Spinal cord (tissue), 10 donors: ENCODE data around the gene ATRN. TPM values are rescaled to one million over a fixed set of nuclear protein-coding genes. Genes with fewer than 3 reads are reported as not detected.

ENCODE experiments used
- DNase-seq, 6 donors: peaks; one replicate each; pipeline versions ENCODE4 v3.0.0 to v3.0.0-alpha.2; 2013 to 2015; ENCODE audit warnings: low spot score in 6 of 6, low read depth in 4 of 6
- H3K27ac ChIP-seq: one replicate; pipeline ENCODE4 v1.5.1; 2013; ENCODE audit warnings: low read depth, low read length, control low read depth
- H3K27me3 ChIP-seq: one replicate; pipeline ENCODE4 v1.6.1; 2013; ENCODE audit warnings: low read length; ENCODE audit not compliant: control insufficient read depth, insufficient read depth
- H3K36me3 ChIP-seq: one replicate; pipeline ENCODE4 v1.6.1; 2013; ENCODE audit warnings: low read length; ENCODE audit not compliant: control insufficient read depth, insufficient read depth
- H3K4me1 ChIP-seq: one replicate; pipeline ENCODE4 v1.6.1; 2013; ENCODE audit warnings: low read length; ENCODE audit not compliant: control insufficient read depth, insufficient read depth
- H3K4me3 ChIP-seq: one replicate; pipeline ENCODE4 v1.5.1; 2013; ENCODE audit warnings: low read depth, low read length, control low read depth
- H3K9me3 ChIP-seq: one replicate; pipeline ENCODE4 v1.6.1; 2013; ENCODE audit warnings: low read length; ENCODE audit not compliant: control insufficient read depth, insufficient read depth
- WGBS: methylation state at CpG from one replicate; pipeline ENCODE4 v1.1.5; 2013; ENCODE audit warnings: missing lambda C conversion rate; ENCODE audit not compliant: insufficient coverage; 5-methylcytosine and 5-hydroxymethylcytosine counted together
- polyA plus RNA-seq, 2 donors: library from polyadenylated mRNA; unstranded; fragments of 120-200 nt; gene quantifications; one replicate each; pipeline ENCODE4 v1.2.1, GENCODE V29; 2013; ENCODE audit not compliant: insufficient read length in 2 of 2
- total RNA-seq, 2 donors: library from RNA; depleted of rRNA in 1 of 2; stranded (reverse); fragments of 120-200 nt in 1 of 2; fragments of >200 nt in 1 of 2; gene quantifications; one replicate each; pipeline versions ENCODE4 v1.2.3 to v1.2.4, GENCODE V29; 2013 to 2014
- donor health status: healthy.

ATRN gene
- total and polyA plus RNA-seq, 4 donors = 40.1 to 64.2 (median 46.5) TPM

DNA sequence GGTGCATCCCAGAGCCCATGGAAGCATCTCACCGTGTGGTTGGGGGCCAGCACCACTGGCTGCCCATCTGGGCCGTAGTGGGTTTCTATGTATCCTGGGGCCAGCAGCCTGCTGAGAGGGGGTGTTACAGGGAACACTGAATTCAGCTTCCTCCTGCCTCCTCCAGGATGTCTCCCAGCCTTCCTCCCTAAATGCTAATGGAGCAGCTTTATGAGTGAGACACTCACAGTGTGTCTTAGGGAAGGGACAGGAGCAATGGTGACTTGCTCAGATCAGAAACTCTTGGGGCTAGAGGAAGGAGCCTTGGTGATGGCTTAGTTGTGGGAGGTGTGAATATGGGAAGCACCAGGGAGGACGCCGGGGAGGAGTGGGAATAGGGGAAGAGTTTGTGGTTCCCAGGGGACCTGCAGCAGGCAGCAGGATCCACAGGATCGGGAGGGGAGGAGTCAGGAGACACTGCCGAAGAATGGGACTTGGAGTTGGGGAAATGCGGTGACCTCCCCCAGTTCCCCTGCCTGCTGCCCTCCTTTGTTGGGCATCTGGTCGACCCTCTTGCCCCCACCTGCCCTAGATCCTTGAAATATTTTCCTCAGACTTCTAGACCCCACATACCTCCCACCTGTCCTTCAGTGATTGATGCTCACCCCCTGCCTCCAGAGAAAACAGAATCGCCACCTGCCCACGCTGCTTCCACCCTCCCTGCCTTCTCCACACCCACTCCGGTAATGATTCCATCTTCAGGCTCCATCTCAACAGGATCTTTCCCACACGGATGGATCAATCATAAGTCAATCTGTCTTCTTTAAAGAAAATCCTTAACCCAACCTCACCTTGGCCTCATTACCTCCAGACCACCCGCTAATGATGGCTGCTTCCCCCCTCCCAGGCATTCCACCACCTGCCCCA, 204.4 kb downstream of the ATRN start:
- Histone ChIP-seq H3K4me1 (peaks cover 48% of the 10 kb centered on the region), H3K4me3 (no peak overlapping the region), H3K9me3 (no peaks in the 10 kb centered on the region), H3K27me3 (peaks cover 53% of the 10 kb centered on the region), H3K36me3 (peaks cover 4% of the 10 kb centered on the region), H3K27ac (no peak overlapping the region)
- no peak for DNase-seq
- whole genome bisulfite sequencing = 44% methylated on average over 11 of the region's 13 CpGs

DNA sequence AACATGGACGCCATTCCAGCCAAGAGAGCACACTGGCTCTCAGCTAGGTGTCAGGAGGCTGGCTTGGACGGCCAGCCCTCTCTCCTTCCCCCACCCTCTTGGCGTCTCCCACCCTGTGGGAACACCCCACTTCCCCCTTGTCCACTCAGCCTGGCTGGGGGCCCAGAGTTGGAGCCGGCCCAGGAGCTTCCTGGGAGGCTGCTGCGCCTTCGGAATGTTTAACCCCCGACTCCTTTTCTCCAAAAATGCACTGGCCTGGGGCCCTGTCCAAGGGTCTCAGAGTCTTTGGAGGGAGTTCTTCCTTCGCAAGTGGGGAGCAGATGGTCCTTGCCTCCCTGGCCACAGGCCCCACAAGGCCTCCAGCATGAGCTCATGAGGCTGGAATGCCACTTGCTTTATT, 206.9 kb downstream of the ATRN start:
- Histone ChIP-seq H3K4me3 (no peak overlapping the region), H3K27ac (peak overlapping the region; percentile 54), H3K27me3 (peaks cover 55% of the 10 kb centered on the region), H3K9me3 (no peaks in the 10 kb centered on the region), H3K36me3 (peaks cover 2% of the 10 kb centered on the region), H3K4me1 (peaks cover 64% of the 10 kb centered on the region)
- WGBS = 37% methylated on average over 6 of the region's 8 CpGs
- DNase-seq = peak in 2 of 6 donors; percentile 53 to 81

DNA sequence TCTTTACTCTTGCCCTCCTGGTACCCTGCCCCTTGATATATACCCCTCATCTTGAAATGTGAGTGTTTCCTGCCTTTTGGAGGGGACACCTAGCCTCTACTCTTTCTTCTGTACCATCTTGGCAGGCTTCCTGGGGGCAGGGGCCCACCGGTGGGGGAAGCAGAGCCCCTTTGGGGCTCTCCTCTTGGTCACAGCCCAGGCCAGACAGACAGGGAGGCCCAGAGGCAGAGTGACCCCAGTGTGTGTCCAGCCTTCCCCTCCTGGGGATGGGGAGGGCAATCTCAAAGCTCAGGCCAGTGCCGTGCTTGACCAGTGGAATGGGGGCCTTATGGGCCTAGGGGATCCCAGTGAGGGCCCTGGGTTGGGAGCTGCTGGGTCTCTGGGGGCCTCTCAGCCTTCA, 207.4 kb downstream of the ATRN start:
- WGBS = 75% methylated on average over 1 of the region's 2 CpGs
- DNase-seq = no peak
- Histone ChIP-seq H3K36me3 (peaks cover 2% of the 10 kb centered on the region), H3K27me3 (peaks cover 52% of the 10 kb centered on the region), H3K4me1 (peaks cover 61% of the 10 kb centered on the region), H3K9me3 (no peaks in the 10 kb centered on the region), H3K27ac (peak overlapping the region; percentile 54), H3K4me3 (no peak overlapping the region)

DNA sequence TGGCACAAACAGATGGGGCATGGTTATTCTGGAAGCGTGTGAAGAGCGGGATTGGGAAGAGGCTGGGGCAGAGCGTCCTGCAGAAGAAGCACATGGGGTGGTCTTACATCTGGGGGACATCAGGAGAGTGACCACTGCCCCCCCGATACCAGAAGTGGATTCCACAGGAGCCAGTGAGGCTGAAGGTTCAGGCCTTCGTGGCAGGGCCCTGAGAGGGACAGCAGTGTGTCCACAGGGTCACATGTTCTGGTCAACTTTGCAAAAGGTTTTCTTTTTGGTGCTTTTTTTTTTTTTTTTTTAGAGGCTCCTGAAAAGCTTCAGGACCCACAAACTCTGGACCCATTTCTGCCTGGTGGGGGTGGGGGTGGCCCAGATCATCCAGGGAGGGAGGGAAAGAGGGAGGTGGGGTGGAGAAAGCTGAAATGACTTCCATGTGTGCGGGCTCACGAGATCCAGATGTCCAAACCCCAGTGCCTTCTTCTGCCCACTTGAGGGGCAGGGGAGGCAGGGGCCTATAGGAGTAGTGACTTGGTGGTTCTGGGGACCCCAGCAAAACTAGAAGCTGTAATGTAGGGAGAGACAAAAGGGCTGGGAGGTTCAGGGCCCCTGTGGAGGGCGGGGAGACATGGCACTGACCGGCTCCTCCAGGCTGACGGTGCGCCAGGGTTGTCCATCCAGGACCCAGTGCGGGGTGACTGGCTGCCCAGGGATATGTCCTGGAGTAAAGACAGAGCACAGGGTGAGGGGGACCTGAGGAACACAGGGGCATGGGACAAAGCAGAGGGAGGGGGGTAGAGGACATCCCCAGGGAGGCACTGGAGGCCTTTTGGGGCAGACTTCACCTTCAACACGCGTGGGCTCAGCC, 208.3 kb downstream of the ATRN start:
- Histone ChIP-seq H3K27me3 (peaks cover 44% of the 10 kb centered on the region), H3K36me3 (peaks cover 2% of the 10 kb centered on the region), H3K4me1 (peaks cover 61% of the 10 kb centered on the region), H3K9me3 (no peaks in the 10 kb centered on the region), H3K27ac (peak overlapping the region; percentile 54), H3K4me3 (no peak overlapping the region)
- no peak for DNase-seq
- 98% methylated on average over 10 of the region's 14 CpGs for WGBS

DNA sequence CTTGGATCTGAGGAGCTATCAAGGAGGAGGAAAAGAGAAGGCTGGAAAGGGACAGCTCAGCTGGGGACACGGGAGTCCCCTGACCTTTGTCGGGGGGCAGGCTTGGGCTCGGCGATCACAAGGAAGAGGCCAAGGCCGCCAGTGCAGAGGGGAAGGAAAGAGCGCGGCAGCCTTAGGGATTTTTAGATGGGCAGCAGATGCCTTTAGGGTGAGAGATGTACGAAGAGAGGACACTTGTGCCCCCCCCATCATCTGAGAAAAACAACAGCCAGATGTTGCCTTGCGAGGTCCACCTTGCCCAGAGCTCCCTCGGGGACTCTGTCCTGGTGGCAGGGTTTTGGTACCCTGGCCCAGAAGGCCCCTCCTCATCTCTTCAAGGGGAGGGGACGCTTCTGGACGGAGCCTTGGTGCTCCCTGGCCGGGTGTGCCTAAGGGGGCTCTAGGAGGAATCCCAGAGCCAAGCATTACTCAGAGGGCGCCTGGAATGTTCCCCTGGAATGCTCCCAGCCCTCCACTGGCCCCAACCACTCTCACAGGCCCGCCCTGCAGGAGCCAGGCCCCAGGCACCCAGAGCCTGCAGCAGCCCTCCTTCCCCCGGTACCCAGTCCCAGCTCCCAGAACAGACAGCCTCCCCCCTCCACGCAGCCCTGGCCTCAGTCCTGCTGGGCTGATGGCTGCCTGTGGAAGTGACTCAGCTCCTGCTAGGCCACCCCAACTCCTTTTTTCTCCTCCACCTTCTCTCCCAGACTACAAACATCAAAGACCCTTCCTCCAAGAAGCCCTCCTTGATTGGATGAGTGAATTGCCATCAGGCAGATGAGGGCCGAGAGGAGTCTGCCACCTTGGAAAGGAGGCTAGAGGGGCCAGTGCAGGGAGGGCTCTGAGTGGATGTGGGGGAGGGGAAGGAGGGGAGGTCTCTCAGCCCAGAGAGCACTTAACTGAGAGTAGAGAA, 209.2 kb downstream of the ATRN start:
- Histone ChIP-seq H3K27me3 (peaks cover 37% of the 10 kb centered on the region), H3K4me3 (peak overlapping the region; percentile 42), H3K27ac (peak overlapping the region; percentile 52), H3K9me3 (no peaks in the 10 kb centered on the region), H3K36me3 (peaks cover 2% of the 10 kb centered on the region), H3K4me1 (peaks cover 61% of the 10 kb centered on the region)
- 81% methylated on average over 14 of the region's 18 CpGs for WGBS
- DNase-seq = no peak

DNA sequence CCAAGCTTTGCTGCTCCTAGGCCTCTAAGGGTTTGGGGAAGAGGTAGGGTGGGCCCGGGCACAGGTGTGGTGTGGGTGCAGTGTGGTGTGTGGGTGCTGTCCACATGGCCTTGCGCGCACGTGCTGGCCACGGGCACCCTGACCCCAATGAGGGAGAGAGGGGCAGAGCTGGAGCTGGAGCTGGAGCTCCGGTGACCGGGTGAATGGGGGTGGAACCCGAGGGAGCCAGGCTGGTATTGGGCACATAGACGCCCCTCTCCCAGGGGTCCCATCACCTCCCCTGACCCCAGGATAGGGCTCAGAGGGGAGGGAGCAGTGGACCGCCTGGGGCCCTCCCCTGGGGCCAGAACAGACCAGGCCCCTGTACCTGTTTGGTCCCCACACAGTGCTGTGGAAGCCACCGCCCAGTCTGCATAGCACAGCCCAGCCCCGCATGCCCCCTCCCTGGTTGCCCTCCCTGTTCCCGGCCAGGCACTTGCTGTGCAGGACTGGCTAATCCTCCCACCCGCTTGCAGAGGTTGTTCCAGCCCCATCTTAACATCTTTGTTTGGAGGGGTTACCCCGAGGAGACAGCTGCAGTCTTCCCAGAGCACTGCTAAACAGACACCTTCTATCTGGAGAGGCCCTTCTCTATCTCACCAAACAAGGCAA, 210.0 kb downstream of the ATRN start:
- H3K4me1 ChIP-seq = peaks cover 61% of the 10 kb centered on the region
- WGBS = 76% methylated on average over 10 of the region's 15 CpGs
- DNase-seq = no peak
- peak overlapping the region; percentile 40 for H3K27ac ChIP-seq
- peak overlapping the region; percentile 42 for H3K4me3 ChIP-seq
- H3K27me3 ChIP-seq = peaks cover 31% of the 10 kb centered on the region
- no peaks in the 10 kb centered on the region for H3K9me3 ChIP-seq
- peaks cover 2% of the 10 kb centered on the region for H3K36me3 ChIP-seq

DNA sequence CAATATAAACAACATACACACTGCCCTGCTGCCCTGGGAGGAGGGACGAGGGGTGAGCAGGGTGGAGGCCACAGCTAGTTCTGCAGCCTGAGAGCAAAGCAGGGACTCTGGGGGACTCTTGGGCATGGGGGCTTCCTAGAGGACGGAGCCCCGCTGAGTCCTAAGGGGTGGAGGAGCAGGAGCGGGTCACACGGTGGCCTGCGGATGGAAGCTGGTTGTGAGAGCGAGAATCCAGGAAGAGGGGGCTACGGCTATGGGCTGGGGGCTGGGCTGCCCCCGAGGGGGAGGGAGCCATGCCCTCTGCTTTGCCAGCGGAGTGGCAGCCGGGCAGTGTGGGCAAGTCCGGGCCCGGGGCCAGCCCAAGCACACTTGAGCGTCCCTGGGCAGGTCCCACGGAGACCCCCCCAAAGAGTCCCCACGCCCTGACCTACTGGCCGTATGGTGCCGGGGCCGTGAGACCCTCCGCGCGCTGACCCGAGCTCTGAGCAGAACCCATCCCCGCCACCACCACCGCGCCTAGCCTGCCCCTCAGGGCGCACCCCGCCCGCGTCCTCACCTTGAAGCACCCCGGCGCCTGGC, 210.6 kb downstream of the ATRN start:
- Histone ChIP-seq H3K27me3 (peaks cover 29% of the 10 kb centered on the region), H3K27ac (peak overlapping the region; percentile 40), H3K4me1 (peaks cover 60% of the 10 kb centered on the region), H3K4me3 (peak overlapping the region; percentile 42), H3K9me3 (no peaks in the 10 kb centered on the region), H3K36me3 (peaks cover 2% of the 10 kb centered on the region)
- 10% methylated on average over 31 of the region's 32 CpGs for WGBS
- DNase-seq = no peak

DNA sequence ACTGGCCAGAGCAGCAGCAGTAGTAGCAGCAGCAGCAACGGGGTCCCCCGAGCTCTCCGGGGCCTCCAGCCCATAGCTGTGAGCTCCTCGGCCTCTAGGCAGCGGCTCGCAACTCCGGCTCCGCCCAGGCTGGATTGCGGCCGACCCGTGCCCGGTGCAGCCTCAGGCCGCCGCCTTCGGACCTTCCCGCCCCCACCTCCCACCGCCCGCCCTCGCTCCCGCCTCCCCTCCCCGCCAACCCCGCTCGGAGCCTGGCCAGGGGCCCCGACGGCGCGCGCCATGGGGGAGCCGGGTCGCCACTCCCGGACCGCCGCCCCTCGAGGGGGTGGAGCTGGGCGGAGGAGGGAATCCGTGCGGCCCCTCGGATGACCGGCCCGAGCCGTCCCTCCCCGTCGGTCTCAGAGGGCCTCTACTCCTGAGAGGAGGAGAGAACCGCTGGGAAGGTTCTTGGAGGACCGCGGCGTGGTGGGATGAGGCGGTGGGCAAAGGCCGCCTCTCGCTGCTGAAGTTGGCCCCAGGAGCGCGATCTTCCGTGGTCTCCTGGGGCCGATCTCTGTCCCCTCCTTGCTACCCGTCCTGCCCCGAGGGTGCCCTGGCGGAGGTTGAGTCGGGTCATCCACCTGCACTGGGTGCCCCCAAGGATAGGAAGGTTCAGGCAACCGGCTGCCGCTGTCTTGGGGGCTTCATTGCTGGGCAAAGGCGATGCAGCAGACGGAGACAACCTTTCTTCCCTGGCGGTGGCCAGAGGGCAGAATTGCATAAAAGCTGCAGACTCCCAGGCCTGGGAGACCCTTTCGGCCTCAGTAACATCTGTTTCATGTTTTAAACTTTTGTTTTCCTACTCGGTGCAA, 211.3 kb downstream of the ATRN start, which contains the start of gene ADAM33:
TSS of gene ADAM33 (minus strand) at position 80 of the 851 bp plus-strand sequence. CDS start at position 74, 6 bp downstream.
- Histone ChIP-seq H3K9me3 (no peaks in the 10 kb centered on the region), H3K4me3 (peak within 1 kb of the TSS; percentile 42), H3K27ac (peak within 1 kb of the TSS; percentile 52), H3K36me3 (peaks cover 2% of the 10 kb centered on the region), H3K27me3 (peaks cover 29% of the 10 kb centered on the region), H3K4me1 (peaks cover 60% of the 10 kb centered on the region)
- 6% methylated on average over 48 of the region's 65 CpGs for WGBS
- DNase-seq = peak in 1 of 6 donors; percentile 51
